HG02678 (cell line): ENCODE data around the gene RAB33A.

Experiments
- ATAC-seq: cut with Tn5 transposase; IDR thresholded peaks from one replicate; pipeline ENCODE4 v1.9.1; 2021; ENCODE audit warnings: mild to moderate bottlenecking, moderate library complexity; ENCODE audit not compliant: unreplicated experiment

RAB33A gene

DNA sequence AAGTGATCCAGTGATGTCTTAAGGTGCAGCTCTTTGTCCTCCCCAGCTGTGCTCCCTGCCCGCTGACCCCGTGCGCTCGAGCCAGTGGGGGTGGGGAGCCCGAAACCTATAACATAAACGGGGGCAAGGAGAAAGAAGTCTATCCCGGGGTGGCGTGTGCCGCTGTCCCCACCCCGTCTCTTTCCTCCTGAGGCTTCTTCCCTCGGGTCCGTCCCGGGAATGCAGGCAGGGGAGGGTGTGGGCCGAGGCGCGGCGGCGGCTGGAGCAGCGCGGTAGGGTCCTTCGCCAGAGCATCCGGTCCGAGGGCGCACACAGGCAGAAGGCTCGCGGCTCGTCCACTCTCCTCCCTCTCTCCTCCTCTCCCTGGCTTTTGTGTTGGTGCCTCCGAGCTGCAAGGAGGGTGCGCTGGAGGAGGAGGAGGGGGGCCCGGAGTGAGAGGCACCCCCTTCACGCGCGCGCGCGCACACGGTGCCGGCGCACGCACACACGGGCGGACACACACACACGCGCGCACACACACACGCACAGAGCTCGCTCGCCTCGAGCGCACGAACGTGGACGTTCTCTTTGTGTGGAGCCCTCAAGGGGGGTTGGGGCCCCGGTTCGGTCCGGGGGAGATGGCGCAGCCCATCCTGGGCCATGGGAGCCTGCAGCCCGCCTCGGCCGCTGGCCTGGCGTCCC, at the start of gene RAB33A:
Gene RAB33A, plus strand, starts transcription at position 517 of the 681 bp plus-strand sequence. Its CDS starts 101 bp downstream, at position 618.
- peak; percentile 1 for ATAC-seq

GRCh38 chrX:130124577-130124976, 47.2 kb upstream of the RAB33A start:
- no peak for ATAC-seq

- ATAC-seq, result no peak
Observed at GRCh38 chrX:130125091-130125874, 46.5 kb upstream of the RAB33A start.

GRCh38 chrX:130130990-130131389, 40.8 kb upstream of the RAB33A start:
- ATAC-seq, result no peak

- no peak for ATAC-seq
Observed at GRCh38 chrX:130136496-130136895, 35.3 kb upstream of the RAB33A start.

- no peak for ATAC-seq
Observed at GRCh38 chrX:130136961-130137360, 34.8 kb upstream of the RAB33A start.

- no peak for ATAC-seq
Observed at GRCh38 chrX:130139474-130140201, 32.1 kb upstream of the RAB33A start.

DNA sequence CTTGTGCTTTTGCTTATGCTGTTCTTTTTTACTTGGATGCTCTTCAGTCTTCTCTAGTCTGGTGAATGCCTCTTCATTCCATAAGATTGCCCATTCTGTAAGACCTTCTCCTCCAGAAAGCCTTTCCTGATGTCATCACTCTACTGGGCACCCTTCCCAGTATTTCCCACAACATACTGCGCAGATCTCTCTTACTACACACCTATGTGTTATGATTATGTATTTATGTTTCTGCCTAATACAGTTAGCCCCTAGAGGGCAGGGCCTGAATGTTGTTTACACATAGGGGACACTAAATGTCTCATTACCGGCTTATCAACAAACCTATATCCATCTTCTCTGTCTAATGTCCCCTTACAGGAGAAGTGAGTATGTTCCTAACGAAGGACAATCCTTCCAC, 27.3 kb upstream of the RAB33A start:
- ATAC-seq, result no peak

- ATAC-seq, result no peak
Observed at GRCh38 chrX:130145123-130145522, 26.6 kb upstream of the RAB33A start.

DNA sequence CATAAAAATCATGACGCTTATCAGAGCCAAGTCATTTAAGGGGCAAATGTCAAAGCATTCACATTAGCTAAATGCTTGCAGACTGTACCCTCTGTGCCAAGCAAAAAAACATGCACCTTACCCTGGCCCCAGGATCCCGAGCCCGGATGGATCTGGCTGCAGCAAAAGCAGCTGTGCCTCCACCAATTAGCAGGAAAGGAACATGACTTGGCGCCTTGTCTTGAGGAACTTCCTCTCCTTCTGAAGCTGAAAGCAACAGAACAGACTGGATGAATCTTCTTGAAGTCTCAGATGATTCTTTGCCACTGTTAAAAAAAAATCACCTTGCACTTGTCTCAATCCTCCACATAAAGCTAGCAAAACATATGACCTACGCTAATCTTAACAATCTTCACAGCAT, 24.1 kb upstream of the RAB33A start:
- no peak for ATAC-seq

- no peak for ATAC-seq
Observed at GRCh38 chrX:130155564-130155963, 16.2 kb upstream of the RAB33A start.

DNA sequence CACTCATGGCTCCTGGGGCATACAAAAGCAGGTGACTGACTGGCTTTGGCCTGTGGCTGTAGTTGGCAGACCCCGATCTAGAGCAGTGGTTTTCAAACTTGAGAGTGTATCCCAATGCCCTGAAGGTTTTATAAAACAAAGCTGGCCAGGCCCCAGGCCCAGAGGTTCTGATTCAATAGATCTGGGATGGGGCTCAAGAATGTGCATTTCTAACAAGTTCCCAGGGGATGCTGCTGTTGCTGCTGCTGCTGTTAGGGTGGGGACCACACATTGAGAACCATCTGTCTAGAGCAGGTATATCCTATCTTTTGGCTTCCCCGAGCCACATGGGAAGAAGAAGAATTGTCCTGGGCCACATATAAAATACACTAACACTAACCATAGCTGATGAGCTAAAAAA, 13.5 kb upstream of the RAB33A start:
- ATAC-seq, result no peak

- ATAC-seq, result no peak
Observed at GRCh38 chrX:130159776-130160175, 12.0 kb upstream of the RAB33A start.

DNA sequence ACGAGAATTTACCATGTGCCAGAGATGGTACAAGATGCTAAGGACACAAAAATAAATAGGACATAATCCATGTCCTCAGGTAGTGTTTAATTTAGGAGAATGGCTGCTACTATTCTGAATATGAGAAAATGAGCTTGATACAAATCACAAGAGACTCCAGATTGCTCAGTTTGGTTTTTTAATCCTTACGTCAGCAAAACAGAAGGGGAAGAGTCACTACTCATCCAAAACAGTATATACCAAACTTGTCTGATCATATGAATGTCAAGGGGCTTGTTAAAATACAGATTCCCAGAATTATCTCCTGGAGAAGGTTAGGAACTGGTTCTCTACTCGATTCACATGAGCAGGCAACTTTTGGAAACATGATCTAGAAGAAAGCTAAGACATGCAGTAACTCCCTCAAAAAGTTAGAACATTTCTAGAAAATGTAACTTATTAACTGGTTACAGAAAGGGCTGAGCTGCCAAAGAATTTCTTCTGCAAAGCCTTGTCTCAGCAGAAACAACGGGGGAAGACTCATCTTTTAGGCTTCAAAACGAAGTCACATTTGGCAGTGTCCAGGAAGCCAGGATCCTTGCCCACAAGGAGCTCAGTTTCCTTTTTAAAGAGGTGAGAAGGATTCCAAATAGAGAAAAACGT, 9.5 kb upstream of the RAB33A start:
- ATAC-seq, result no peak

DNA sequence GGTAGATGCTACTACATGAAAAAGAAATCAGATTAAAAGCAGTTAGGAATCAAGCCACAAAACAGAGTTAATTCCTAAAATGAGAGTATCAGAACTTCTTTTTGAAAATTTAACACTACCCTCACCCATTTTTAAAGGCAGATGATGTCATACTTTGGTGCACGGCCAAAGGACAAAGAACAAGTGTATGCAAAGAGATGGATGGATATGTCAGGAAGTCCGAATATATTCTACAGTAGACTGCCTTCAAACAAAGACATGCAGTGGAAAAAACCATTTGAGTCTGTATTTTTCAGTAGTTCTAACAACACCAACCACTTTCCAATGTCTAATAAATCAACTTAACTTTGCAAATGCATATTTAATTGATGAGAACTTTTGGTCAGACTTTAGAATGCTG, 8.4 kb upstream of the RAB33A start:
- ATAC-seq, result no peak

DNA sequence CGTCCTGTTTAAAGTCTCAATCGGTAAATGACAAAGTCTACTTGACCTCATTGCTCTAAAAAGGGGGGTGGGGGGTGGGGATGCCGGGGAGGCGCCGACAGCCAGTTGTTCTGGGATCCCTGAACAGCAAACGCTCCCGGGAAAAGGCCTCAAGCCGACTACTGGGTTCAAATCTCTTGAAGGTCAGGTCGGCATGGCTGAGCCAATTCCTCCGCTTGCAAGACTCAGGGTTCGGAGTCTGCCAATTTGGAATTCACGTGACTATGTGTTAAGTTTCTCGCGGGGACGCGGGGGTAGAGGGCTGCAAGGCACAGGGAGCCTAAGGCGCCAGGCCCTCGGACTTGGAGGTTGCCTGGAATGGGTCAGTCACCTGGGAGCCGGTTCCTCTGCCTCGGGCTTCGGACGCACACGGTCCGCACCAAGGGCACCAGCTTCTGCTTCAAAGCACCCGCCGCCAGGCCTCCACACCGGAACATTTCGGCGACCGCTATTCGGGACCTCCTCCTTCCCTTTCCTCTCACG, 6.5 kb upstream of the RAB33A start:
- no peak for ATAC-seq

GRCh38 chrX:130165703-130166502, 5.9 kb upstream of the RAB33A start, which contains the start of gene AIFM1:
Gene AIFM1 (minus strand): TSS chrX:130165841. CDS start chrX:130165656, 185 bp downstream.
- ATAC-seq, result peak; percentile 92

DNA sequence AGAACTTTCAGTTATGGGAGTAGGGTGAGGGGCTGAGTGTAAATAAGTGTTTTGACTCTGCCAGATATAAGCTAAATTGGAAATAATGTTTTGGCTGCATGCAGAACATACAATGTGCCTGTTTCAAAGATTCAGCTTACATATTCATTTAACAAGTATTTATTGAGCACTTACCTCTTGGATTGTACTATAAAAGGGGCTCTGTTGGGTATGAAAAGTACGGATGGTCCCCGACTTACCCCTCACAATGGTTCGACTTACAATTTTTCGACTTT, 5.3 kb upstream of the RAB33A start:
- no peak for ATAC-seq

GRCh38 chrX:130167040-130167439, 4.7 kb upstream of the RAB33A start:
- ATAC-seq, result no peak

DNA sequence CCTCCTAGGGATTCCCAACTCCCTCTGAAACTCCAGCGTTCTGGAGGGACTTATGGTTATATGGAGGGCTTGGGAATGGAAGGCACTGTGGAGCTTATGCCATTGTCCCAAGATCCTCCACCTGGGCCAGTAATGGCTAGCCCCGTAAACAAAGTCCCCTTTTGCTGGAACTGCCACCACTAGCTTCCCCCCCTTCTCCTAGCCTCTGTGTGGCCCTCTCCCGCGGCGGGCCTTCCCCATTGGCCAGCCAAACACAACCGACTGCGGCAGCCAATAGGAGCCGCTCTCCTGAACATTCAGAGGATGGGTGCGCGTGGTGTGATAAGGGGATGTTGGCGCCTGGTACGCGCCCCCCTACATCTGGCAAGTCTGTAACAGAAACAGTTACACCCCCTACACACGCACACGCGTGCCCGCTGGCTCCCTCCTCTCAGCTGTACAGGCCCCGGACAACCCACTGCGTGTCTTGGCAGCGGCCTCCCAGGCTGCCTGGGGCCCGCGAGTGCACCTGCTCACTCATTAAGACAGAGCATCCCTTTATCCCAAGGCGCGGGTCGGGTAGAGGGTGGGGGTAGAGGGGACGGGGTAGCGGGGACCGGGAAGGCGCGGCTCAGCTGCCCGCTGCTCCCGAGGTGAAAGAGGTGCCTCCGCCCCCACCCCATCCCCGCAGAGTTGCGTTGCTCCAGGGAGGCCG, 863 bp upstream of the RAB33A start:
- peak; percentile 72 for ATAC-seq
